NCI-H748 (cell line): ENCODE results near the gene EGLN1.

Experiments
- DNase-seq: peaks from one replicate; lab custom pipeline; 2025; ENCODE audit not compliant: unreplicated experiment; lab: John Stamatoyannopoulos, UW

Gene EGLN1

GRCh38 chr1:231421546-231421970, 529 bp downstream of the EGLN1 start:
- DNase-seq: peak; percentile 68

DNA sequence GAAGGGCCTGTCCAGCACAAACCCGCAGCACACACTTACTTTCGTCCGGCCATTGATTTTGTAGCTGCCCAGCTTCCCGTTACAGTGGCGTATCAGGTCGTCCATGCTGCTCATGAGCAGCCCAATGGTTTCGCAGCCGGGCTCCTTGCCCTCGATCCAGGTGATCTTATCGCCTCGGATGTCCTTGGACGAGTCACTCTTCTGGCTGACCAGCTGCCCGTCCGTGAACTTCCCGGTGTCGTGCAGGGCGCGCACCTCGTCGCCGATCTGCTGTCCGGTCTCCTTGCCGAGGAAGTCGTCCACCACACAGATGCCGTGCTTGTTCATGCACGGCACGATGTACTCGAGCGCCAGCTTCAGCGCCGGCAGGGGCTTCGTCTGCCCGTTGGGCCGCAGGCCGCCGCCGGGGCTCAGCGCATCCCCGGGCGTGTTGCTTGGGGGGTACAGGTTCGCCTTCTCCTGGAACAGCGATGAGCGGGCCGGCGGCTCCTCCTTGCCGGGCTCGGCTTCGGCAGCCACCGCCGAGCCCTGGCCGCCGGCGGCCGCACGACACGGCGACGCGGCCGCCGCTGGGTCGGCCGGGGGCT, 1.0 kb downstream of the EGLN1 start:
- DNase-seq: peak; percentile 60

- DNase-seq: peak; percentile 29
These were observed 1.7 kb downstream of the EGLN1 start for GRCh38 chr1:231420299-231420958.

- no peak for DNase-seq
These were observed 2.3 kb downstream of the EGLN1 start for GRCh38 chr1:231419738-231420298.

GRCh38 chr1:231419147-231419546, 2.9 kb downstream of the EGLN1 start:
- DNase-seq: no peak

GRCh38 chr1:231418741-231419107, 3.4 kb downstream of the EGLN1 start:
- no peak for DNase-seq

- DNase-seq: no peak
These were observed 3.9 kb downstream of the EGLN1 start for GRCh38 chr1:231418101-231418740.

- DNase-seq: no peak
These were observed 4.6 kb downstream of the EGLN1 start for GRCh38 chr1:231417513-231417912.

GRCh38 chr1:231416901-231417300, 5.2 kb downstream of the EGLN1 start:
- DNase-seq: no peak

- no peak for DNase-seq
These were observed 7.0 kb downstream of the EGLN1 start for GRCh38 chr1:231415018-231415583.

DNA sequence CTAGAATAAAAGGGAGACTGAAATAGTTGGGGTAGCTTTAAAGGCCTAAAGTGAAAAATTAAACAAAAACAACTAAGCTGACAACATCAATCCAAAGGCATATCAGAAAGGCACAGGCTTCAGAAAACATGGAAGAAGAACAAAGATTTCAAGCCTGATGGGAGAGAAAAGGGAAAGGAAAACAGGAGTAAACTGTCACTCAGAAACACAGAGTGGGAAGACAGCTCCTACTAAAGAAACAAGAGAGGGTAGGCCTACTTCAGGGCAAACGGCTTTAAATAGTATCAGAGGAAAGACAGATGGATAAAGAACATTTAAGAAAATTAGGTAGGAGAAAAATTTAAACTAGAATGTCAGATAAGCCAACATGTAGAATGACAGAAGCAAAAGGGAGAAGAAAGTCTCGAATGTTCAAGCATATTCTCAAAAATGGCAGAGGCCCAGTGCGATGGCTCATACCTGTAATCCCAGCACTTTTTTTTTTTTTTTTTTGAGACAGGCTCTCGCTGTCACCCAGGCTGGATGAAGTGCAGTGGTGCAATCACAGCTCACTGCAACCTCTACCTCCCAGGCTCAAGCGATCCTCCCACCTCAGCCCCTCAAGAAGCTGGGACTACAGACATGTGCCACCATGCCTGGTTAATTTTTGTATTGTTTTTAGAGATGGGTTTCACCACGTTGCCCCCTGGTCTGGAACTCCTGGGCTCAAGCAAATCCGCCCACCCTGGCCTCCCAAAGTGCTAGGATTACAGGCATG, 7.6 kb downstream of the EGLN1 start:
- DNase-seq: no peak

GRCh38 chr1:231413749-231414082, 8.4 kb downstream of the EGLN1 start:
- no peak for DNase-seq

GRCh38 chr1:231411036-231411531, 11.0 kb downstream of the EGLN1 start:
- no peak for DNase-seq

- DNase-seq: no peak
These were observed 12.0 kb downstream of the EGLN1 start for GRCh38 chr1:231410036-231410612.

DNA sequence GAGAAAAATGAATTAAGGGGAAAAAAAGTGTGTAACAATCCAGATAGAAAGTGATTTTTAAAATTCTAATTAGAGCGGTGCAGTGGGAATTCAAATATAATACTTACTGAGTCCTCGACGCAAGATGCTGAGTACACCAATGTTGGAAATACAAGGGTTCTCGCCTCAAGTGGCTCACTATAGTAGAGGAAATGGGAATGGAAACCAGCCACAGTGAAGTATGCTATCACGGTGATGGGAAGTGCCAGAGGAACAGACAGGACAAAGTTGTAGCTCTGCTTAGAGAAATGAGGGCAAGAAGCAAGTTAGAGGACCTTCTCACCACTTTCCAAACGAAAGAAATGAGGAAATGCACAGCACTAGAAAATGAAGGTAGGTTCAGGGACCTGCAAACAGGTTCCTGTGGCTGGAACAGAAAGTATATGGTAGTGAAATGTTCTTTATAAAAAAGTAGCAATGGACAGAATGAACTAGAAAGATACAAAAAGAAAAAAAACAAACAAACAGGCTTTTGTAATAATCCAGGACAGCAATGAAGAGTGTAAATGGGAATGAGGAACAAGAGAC, 13.5 kb downstream of the EGLN1 start:
- no peak for DNase-seq

DNA sequence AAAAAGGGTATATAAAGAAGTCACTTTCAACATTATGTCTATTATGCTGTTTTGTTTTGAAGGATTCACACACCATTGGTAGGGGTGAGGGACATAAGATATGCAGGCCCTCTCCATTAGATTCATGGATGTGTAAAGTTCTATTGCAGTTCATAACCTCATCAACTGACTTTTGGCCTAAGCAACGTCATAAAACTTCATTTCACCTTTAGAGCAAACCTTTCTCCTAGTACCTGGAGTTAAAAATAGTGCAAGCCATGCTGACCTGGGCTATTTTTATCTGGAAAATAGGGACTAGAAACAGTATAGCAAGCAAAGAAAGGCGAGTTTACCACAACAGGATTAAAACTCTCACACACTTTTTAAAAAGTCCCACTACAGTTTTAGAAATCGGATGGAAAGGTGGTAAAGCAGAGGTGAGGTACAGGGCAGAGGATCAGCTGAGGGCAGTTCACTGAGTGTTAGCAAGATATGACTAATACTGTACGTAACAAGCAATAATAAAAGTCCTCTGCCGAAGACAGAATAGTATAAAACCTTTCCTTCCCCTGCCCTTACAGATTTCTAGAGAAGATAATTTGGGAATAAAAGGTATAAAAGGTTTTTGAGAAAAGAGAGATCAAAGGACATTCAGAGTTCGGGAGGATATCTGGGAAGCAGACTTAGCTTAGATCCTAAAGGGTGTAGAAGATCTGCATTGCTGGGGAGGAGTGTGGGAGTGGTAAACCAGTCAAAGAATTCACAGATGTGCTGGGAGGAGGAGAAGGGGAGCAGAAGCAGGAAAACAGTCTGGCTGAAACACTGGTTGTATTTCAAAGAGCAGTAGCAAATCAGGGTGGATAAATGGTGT, 14.3 kb downstream of the EGLN1 start:
- DNase-seq: no peak

GRCh38 chr1:231407049-231407448, 15.0 kb downstream of the EGLN1 start:
- DNase-seq: no peak

GRCh38 chr1:231404318-231404717, 17.8 kb downstream of the EGLN1 start:
- no peak for DNase-seq

DNA sequence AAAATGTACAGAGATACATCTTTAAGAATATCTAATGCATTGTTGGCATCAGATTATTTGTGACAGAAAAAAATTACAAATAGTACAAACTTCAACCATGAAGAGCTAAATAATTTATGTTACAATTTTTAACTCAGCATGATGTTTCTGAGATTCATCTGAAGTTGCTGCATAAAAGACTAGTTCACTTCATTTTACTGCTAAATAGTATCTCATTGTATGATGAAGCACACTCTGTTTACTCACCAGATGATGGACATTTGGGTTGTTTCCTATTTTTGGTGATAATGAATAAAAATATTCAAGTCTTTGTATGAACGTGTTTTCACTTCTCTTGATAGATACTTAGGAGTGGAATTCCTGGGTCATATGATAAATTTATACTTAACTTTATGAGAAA, 20.6 kb downstream of the EGLN1 start:
- no peak for DNase-seq
